A549 (cell line): ENCODE results near the gene CDC73. TPM values are rescaled to one million over a fixed set of nuclear protein-coding genes. Genes with fewer than 3 reads are reported as not detected.

Experiments used
- ATAC-seq, 2 experiments: fragments of 200-7000 bp in 1 of 2; fragments of >200 bp in 1 of 2; cut with Nextera tagmentation in 1 of 2; cut with Tn5 transposase in 1 of 2; 3 replicates each; pipeline versions ENCODE4 v1.8.0 to v1.9.1; 2018 to 2020; ENCODE audit warnings: mild to moderate bottlenecking in 1 of 2, moderate library complexity in 1 of 2
- CTCF ChIA-PET: fragments of 300-600 bp; sonication (Branson Sonifier 250); formaldehyde crosslinking; extraction: SDS; loops from one replicate; lab custom pipeline; 2021; ENCODE audit warnings: antibody characterized with exemption, inconsistent platforms; lab: Yijun Ruan, JAX
- POLR2A ChIA-PET: fragments of 350-600 bp; formaldehyde crosslinking; extraction: SDS; loops from one replicate; lab custom pipeline; 2021; ENCODE audit warnings: antibody characterized with exemption, inconsistent platforms; lab: Yijun Ruan, JAX
- DNase-seq, 2 experiments: peaks; one replicate each; pipeline versions ENCODE4 v3.0.0 to v3.0.0-alpha.2; 2011 to 2016; ENCODE audit warnings: low read depth in 1 of 2, low spot score in 1 of 2
- FAIRE-seq: peaks from 2 replicates; lab custom pipeline; 2011; peaks lifted over from hg19 to GRCh38; lab: Jason Lieb, UNC
- H3K27ac ChIP-seq, 2 experiments: fragments of >200 bp; sonication (Bioruptor Twin); formaldehyde crosslinking; 3 replicates each; pipeline ENCODE4 v1.5.1; 2016 to 2017
- H3K4me1 ChIP-seq: fragments of >200 bp; sonication (Bioruptor Twin); formaldehyde crosslinking; 3 replicates; pipeline ENCODE4 v1.6.1; 2016
- H3K4me2 ChIP-seq: fragments of >200 bp; sonication (Bioruptor Twin); formaldehyde crosslinking; 3 replicates; pipeline ENCODE4 v1.6.1; 2016
- H3K4me3 ChIP-seq: fragments of >200 bp; sonication (Bioruptor Twin); formaldehyde crosslinking; 3 replicates; pipeline ENCODE4 v1.5.1; 2016
- H3K9me3 ChIP-seq: fragments of >200 bp; sonication (Bioruptor Twin); formaldehyde crosslinking; 3 replicates; pipeline ENCODE4 v1.6.1; 2016
- HOXB13 ChIP-seq: fragments of 250-450 bp; sonication (Bioruptor Pico); IDR thresholded peaks from 2 replicates; pipeline ENCODE4 v1.5.0; 2020; ENCODE audit warnings: low read depth, mild to moderate bottlenecking, moderate library complexity
- MAFK ChIP-seq: fragments of 450-650 bp; IDR thresholded peaks from 2 replicates; pipeline ENCODE4 v1.6.1; 2014; ENCODE audit not compliant: partially characterized antibody
- WGBS: methylation state at CpG from one replicate; pipeline ENCODE4 v1.1.6; 2017; ENCODE audit errors: missing lambda C conversion rate; 5-methylcytosine and 5-hydroxymethylcytosine counted together
- polyA plus RNA-seq, 4 experiments: library from polyadenylated mRNA; depleted of rRNA in 3 of 4; stranded (reverse); fragments of >200 nt; fragmentation: RNase III in 1 of 4; extraction: RNeasy Plus Mini Kit Qiagen cat#74134 plus additional on column Dnase treatment in 1 of 4; gene quantifications; 2 replicates in 3 of 4; 3 replicates in 1 of 4; pipeline ENCODE4 v1.2.3, GENCODE V29; 2011 to 2017
- small RNA-seq, 6 experiments: library from RNA; depleted of rRNA; stranded (forward); fragments of <200 nt; gene quantifications; one replicate each; pipeline ENCODE3, GENCODE V24; 2012
- TF ChIP-seq, protein P1 (sequence below): fragments of >200 bp; sonication (Bioruptor Twin); formaldehyde crosslinking; IDR thresholded peaks from 2 replicates; pipeline ENCODE4 v1.6.1; 2016

CDC73 gene
- polyA plus RNA-seq, 2 of the 4 experiments (the other 2 are of a cell fraction), result 42.2 to 77.9 TPM

DNA sequence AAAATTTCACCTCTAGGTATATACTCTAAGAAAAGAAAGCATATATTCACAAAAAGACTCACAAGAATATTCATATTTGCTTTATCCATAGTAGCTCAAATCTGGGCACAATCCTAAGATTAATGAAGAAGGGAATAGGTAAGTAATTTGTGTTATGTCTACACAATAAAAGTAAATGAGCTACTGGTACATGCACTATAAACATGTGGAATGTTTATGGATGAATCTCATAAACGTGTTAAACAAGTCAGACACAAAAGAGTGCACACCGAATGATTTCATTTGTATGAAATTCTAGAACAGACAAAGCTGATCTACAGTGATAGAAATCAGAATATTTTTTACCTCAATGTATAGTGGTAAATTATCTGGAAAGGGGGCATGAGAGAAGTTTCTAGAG, 179.9 kb downstream of the CDC73 start:
- no peak overlapping the region for H3K4me3 ChIP-seq
- WGBS, result 66% methylated on average over 2 of the region's 2 CpGs
- DNase-seq (no peak), ATAC-seq (no peak), FAIRE-seq (no peak)
- no peak overlapping the region for H3K4me2 ChIP-seq
- no peaks in the 10 kb centered on the region for H3K9me3 ChIP-seq
- no peaks in the 10 kb centered on the region for H3K4me1 ChIP-seq
- no peak overlapping the region for H3K27ac ChIP-seq
- ChIA-PET POLR2A (no interaction called here), CTCF (interaction anchor here (0.8 to 1.7 kb wide), 2 partner anchors 8 to 9 kb away, joined by 3 to 4 read pairs; no protein-coding TSS in a partner anchor)
- no peak for TF ChIP-seq HOXB13 (CRISPR knock-in tag)

DNA sequence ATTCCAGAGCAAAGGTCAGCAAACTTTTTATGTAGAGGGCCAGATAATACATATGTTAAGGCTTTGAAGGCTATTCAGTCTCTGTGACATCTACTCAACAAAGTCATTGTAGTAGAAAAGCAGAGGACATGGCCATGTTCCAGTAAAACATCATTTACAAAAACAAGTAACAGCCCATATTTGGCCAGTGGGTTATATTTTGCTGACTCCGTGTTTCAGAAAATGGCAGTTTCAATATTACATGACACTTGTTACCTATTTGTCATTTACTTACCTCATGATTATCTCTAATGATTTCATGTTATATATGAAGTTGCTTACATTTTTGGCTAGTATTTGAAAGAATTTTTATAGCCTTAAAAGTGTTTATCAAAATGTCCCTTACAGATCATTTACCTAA, 182.0 kb downstream of the CDC73 start:
- FAIRE-seq, result no peak
- POLR2A ChIA-PET, result no interaction called here
- H3K4me3 ChIP-seq, result no peak overlapping the region
- H3K4me2 ChIP-seq, result no peak overlapping the region
- no peaks in the 10 kb centered on the region for H3K9me3 ChIP-seq
- WGBS, result 93% methylated on average over 1 of the region's 1 CpG
- no peaks in the 10 kb centered on the region for H3K4me1 ChIP-seq
- ATAC-seq, result no peak
- CTCF ChIA-PET, result no interaction called here
- DNase-seq, result no peak
- H3K27ac ChIP-seq, result no peak overlapping the region
- TF ChIP-seq, protein P1, sequence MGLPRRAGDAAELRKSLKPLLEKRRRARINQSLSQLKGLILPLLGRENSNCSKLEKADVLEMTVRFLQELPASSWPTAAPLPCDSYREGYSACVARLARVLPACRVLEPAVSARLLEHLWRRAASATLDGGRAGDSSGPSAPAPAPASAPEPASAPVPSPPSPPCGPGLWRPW, result no peak
- TF ChIP-seq MAFK, result peak; percentile 38

Small RNA genes lying within 50 kb of the gene (small RNA-seq; reads per million reads assigned to genes)
- gene MIR1278, result 0 to 8.7 (median 0.82) reads per million in 6 experiments

Other genes with a start within 250 kb of the CDC73 start
- gene UCHL5, start 62.7 kb upstream of the CDC73 start, polyA plus RNA-seq (2011; rRNA removed), result 37.6 and 68.3 TPM in 2 replicates
- 53.0 to 68.2 TPM (median 53.0 TPM) in 3 replicates for gene UCHL5, start 62.7 kb upstream of the CDC73 start, polyA plus RNA-seq (2017; fragmentation: RNase III; extraction: RNeasy Plus Mini Kit Qiagen cat#74134 plus additional on column Dnase treatment)
- 37.4 and 47.1 TPM in 2 replicates for gene RO60, start 62.4 kb upstream of the CDC73 start, polyA plus RNA-seq (2011; rRNA removed)
- 29.6 to 32.0 TPM (median 30.0 TPM) in 3 replicates for gene RO60, start 62.4 kb upstream of the CDC73 start, polyA plus RNA-seq (2017; fragmentation: RNase III; extraction: RNeasy Plus Mini Kit Qiagen cat#74134 plus additional on column Dnase treatment)
- gene GLRX2, start 16.6 kb upstream of the CDC73 start, polyA plus RNA-seq (2011; rRNA removed), result 33.5 and 64.8 TPM in 2 replicates
- 48.8 to 52.4 TPM (median 49.8 TPM) in 3 replicates for gene GLRX2, start 16.6 kb upstream of the CDC73 start, polyA plus RNA-seq (2017; fragmentation: RNase III; extraction: RNeasy Plus Mini Kit Qiagen cat#74134 plus additional on column Dnase treatment)
- gene B3GALT2, start 64.6 kb downstream of the CDC73 start, polyA plus RNA-seq (2011; rRNA removed), result not detected in 2 replicates
- gene B3GALT2, start 64.6 kb downstream of the CDC73 start, polyA plus RNA-seq (2017; fragmentation: RNase III; extraction: RNeasy Plus Mini Kit Qiagen cat#74134 plus additional on column Dnase treatment), result not detected in 3 replicates